UCSD-AML1 (cell line): Measurements from ENCODE around the gene MARK4.

Experiments
- DNase-seq: peaks from one replicate; lab custom pipeline; 2025; ENCODE audit not compliant: unreplicated experiment; lab: John Stamatoyannopoulos, UW

Gene MARK4

GRCh38 chr19:45271098-45271734, 20.1 kb downstream of the MARK4 start:
- DNase-seq = no peak

- DNase-seq = no peak
These were observed 20.7 kb downstream of the MARK4 start for GRCh38 chr19:45271735-45272108.

DNA sequence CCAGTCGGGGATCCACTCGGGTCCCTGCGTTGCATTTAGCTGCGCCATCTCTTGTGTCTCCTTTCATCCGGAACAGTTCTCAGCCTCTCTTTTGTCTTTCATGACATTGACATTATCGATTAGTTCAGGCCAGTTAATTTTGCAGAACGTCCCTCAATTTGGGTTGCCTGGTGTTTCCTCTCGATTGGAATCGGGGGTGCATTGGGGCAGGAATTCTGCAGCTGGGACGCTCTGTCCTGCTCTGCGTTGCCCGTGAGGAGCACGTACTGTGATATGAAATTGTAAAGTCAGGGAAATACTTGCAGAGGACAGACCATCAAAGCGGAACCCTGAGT, 22.4 kb downstream of the MARK4 start:
- DNase-seq = no peak

- DNase-seq = no peak
These were observed 24.4 kb downstream of the MARK4 start for GRCh38 chr19:45275370-45275971.

GRCh38 chr19:45276284-45276687, 25.2 kb downstream of the MARK4 start:
- DNase-seq = no peak

DNA sequence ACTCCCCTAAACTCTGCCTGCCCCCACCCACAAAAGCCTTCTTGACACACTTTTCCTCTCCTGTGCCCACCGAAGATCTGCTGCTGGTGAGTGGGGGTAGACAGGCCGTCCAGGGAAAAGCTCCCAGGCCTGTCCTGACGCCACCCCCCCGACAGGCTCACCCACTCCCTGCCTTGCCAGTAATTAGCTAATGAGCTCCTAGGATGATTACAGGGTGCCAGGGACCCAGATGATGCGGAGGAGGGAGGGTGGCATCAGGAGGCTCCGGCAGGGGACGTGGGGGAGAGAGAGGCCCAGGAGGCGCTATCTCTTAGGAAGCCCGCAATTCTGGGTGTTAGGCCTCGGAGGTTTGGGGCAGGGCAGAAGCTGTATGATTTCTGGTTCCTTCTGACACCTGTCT, 27.0 kb downstream of the MARK4 start:
- DNase-seq = no peak

GRCh38 chr19:45279587-45280192, 28.6 kb downstream of the MARK4 start:
- no peak for DNase-seq

GRCh38 chr19:45280471-45280961, 29.4 kb downstream of the MARK4 start:
- no peak for DNase-seq

DNA sequence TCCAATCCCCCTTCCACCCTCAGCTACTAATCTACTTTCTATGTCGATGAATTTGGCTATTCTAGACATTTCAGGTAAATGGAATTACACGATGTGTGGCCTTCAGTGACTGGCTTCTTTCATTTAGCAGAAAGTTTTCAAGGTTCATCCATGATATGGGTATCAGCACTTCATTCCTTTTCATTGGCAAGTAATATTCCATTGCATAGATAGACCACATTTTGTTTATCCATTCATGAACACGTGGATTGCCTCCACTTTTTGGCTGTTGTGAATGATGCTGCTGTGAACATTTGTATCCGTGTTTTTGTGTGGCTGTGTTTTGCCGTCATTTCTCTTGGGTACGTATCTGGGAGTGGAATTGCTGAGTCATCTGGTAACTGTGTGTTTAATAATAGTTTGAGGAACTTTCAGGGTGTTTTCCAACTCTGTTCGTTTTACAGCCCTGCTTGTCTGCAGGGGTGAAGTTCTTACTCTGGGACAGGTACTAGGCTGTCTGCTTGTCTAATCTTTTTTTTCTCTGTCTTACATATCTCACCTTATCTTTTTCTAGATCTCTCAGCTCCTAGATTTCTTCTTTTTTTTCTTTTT, 32.5 kb downstream of the MARK4 start:
- no peak for DNase-seq

- DNase-seq = no peak
These were observed 39.4 kb downstream of the MARK4 start for GRCh38 chr19:45290381-45290931.

GRCh38 chr19:45291834-45292233, 40.8 kb downstream of the MARK4 start:
- no peak for DNase-seq

GRCh38 chr19:45293682-45294081, 42.6 kb downstream of the MARK4 start:
- no peak for DNase-seq

DNA sequence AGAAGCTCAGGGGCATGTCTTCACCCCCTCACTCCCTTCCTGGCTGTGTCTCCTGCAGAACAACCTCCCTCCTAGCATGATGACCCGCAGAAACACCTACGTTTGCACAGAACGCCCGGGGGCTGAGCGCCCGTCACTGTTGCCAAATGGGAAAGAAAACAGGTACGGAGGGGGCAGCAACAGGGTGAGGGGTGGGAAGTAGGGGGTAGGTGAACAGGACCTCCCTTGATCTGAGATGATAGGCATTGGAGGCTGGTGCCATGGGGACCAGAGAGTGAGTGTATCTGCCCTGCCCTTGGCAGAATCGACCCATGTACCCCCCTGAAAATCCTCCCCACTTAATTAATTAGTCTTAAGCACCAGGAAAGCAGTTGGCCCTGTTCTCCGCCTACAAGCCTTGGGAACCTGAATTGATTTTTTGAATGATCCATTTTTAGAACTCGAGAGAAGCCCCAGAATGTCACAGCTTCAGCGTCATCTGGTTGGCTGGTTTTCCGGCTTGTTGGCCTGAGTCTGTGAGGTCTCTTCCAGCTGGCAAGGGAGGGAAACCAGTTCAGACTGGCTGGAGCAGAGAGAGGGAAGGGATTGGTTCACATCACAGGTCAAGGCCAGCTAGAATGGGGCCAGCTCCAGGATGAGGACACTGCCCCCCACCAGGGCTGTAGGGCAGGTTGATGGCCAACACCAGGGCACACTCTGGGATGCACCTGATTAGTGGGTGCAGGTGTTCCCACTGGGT, 43.4 kb downstream of the MARK4 start:
- no peak for DNase-seq

- no peak for DNase-seq
These were observed 44.8 kb downstream of the MARK4 start for GRCh38 chr19:45295873-45296272.

DNA sequence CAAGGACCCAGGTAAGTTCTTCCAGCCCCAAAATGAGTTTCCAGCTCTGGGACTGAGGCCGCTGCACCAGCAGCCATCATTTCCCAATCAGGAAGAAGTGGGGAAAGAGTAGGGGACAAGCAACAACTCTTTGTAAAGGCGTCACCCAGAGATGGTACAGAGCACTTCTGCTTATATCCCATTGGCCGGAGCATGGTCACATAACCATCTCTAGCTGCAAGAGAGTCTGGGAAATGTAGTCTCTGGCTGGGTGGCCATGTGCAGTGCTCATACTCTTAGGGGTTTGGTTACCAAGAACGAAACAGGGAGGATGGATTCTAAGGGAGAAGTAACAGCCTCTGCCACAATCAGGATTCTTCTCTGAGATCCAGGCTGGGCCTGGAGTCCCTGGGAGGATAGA, 45.3 kb downstream of the MARK4 start:
- DNase-seq = no peak

DNA sequence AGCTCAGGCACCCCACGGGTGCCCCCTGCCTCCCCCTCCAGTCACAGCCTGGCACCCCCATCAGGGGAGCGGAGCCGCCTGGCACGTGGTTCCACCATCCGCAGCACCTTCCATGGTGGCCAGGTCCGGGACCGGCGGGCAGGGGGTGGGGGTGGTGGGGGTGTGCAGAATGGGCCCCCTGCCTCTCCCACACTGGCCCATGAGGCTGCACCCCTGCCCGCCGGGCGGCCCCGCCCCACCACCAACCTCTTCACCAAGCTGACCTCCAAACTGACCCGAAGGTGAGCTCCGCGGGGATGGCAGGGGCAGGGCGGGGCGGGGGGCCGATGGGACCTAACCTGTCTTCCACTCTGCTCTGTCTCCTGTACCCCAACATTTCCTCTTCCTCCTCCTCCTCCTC, 46.6 kb downstream of the MARK4 start:
- DNase-seq = no peak

DNA sequence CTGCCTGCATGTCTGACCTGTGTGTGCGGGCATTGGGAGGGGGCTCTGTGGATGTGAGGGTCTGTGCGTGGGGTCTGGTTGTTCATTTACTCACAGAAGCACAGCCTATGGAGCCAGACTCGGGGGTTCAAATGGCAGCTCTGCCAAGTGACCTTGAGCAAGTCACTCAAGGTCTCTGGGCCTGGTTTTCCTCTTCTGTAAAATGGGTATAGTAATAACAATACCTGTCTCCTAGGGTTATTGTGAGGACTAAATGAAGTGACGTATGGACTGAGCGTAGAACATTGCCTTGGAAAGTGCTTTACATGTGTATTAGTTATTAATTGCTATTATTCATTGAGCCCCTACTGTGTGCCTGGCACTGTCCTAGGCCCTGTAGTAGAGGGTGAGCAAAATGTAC, 47.2 kb downstream of the MARK4 start:
- no peak for DNase-seq

- DNase-seq = no peak
These were observed 48.6 kb downstream of the MARK4 start for GRCh38 chr19:45299719-45300118.

- DNase-seq = no peak
These were observed 51.3 kb downstream of the MARK4 start for GRCh38 chr19:45302416-45302815.

DNA sequence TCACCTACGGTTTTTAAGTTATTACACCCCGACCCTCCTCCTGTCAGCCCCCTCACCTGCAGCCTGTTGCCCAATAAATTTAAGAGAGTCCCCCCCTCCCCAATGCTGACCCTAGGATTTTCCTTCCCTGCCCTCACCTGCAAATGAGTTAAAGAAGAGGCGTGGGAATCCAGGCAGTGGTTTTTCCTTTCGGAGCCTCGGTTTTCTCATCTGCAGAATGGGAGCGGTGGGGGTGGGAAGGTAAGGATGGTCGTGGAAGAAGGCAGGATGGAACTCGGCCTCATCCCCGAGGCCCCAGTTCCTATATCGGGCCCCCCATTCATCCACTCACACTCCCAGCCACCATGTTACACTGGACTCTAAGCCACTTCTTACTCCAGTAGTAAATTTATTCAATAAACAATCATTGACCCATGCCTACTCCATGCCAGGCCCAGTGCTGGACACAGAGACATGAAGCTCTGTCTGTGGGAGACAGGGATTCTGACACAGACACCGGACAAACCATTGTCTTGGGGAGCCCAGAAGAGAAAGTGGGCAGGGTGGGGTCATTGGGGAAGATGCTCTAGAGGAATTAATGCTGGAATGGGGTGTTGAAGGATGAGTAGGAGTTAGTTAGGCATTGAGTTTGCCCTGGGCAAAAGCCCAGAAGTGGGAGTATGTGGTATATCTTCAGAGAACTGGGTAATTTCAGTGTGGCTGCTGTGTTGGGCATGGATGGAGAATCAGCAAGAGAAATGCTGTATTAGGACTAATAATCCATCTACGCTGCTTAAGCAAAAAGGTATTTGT, 52.4 kb downstream of the MARK4 start:
- no peak for DNase-seq
